Prostate gland (tissue), 2 donors: ENCODE measurements around the gene SLC7A14.

Experiments used
- CTCF ChIP-seq, 4 experiments: fragments of 200-600 bp in 2 of 4; fragments of 450-650 bp in 2 of 4; sonication (generic) in 2 of 4; IDR thresholded peaks; 1 replicate in 3 of 4; 2 replicates in 1 of 4; pipeline ENCODE4 v1.5.1; 2016 to 2019; ENCODE audit warnings: antibody characterized with exemption in 4 of 4, mild to moderate bottlenecking in 2 of 4, moderate library complexity in 2 of 4
- POLR2A ChIP-seq: fragments of 450-650 bp; IDR thresholded peaks from one replicate; pipeline ENCODE4 v1.6.1; 2016; ENCODE audit warnings: antibody characterized with exemption, mild to moderate bottlenecking
- POLR2AphosphoS5 ChIP-seq: sonication (generic); formaldehyde crosslinking; IDR thresholded peaks from one replicate; pipeline ENCODE4 v1.6.1; 2017; ENCODE audit warnings: antibody characterized with exemption

GRCh38 chr3:170563712-170564423 is 22.0 kb downstream of the SLC7A14 start:
- TF ChIP-seq CTCF (IDR thresholded peaks at IDR 0.05) (no peak), POLR2AphosphoS5 (no peak), POLR2A (no peak)
